ENCODE results near the gene TEX53. TPM values are rescaled to one million over a fixed set of nuclear protein-coding genes. Genes with fewer than 3 reads are reported as not detected.

Gene TEX53
- polyA plus RNA-seq, 4 donors, result not detected

- DNase-seq (ENCODE audit: low read depth in 4 of 4, low spot score in 3 of 4), result no peak
Observed at GRCh38 chr9:114607671-114608524, 49.7 kb downstream of the TEX53 start.

GRCh38 chr9:114606597-114607207 is 50.9 kb downstream of the TEX53 start:
- no peak for DNase-seq (ENCODE audit: low read depth in 4 of 4, low spot score in 3 of 4)

Other genes starting within 250 kb of the TEX53 start
- gene WHRN, start 152.3 kb downstream of the TEX53 start, polyA plus RNA-seq (ENCODE audit: insufficient read length in 4 of 4), result 10 to 100 TPM in 1 of 4 donors, 1 to 10 TPM in 3; 6.9 to 15.9 (median 8.3) TPM
- gene ATP6V1G1, start 70.0 kb downstream of the TEX53 start, polyA plus RNA-seq (ENCODE audit: insufficient read length in 4 of 4), result 100 to 1,000 TPM; 177 to 318 (median 245) TPM
- gene TMEM268, start 46.5 kb downstream of the TEX53 start, polyA plus RNA-seq (ENCODE audit: insufficient read length in 4 of 4), result 10 to 100 TPM in 1 of 4 donors, 1 to 10 TPM in 3; 7.9 to 13.8 (median 9.3) TPM
- gene TEX48, start 24.4 kb upstream of the TEX53 start, polyA plus RNA-seq (ENCODE audit: insufficient read length in 4 of 4), result not detected
- 1 to 10 TPM; 2.0 to 9.1 (median 5.7) TPM for gene TNFSF15, start 148.2 kb upstream of the TEX53 start, polyA plus RNA-seq (ENCODE audit: insufficient read length in 4 of 4)

All from left renal pelvis (tissue), 4 donors.